Endothelial cell of umbilical vein (primary cell): Measurements from ENCODE around the gene C6orf132. TPM values are rescaled to one million over a fixed set of nuclear protein-coding genes. Genes with fewer than 3 reads are reported as not detected.

Source experiments
- BruUV-seq: library from RNA; stranded (reverse); fragments of 400-500 nt; replicated peaks from 2 replicates; lab custom pipeline; 2021; lab: Mats Ljungman, UMichigan
- CTCF ChIA-PET: fragments of 300-600, 350-600 bp; sonication (Branson Sonifier 250); formaldehyde crosslinking; loops from one replicate; lab custom pipeline; 2021; ENCODE audit warnings: antibody characterized with exemption, inconsistent platforms; lab: Charles Lee
- POLR2A ChIA-PET: fragments of 300-600, 350-600 bp; sonication (Branson Sonifier 250); formaldehyde crosslinking; loops from one replicate; lab custom pipeline; 2021; ENCODE audit warnings: antibody characterized with exemption, inconsistent platforms; lab: Charles Lee
- DNase-seq: peaks from one replicate; pipeline ENCODE4 v3.0.0-alpha.2; 2011; ENCODE audit warnings: low read depth, low spot score
- FAIRE-seq: peaks from 2 replicates; lab custom pipeline; 2011; peaks lifted over from hg19 to GRCh38; lab: Jason Lieb, UNC
- H2AFZ ChIP-seq: 2 replicates; pipeline ENCODE4 v1.6.0; 2012; ENCODE audit warnings: low read depth, low read length, control low read depth, inconsistent platforms
- H3K27ac ChIP-seq: 2 replicates; pipeline ENCODE4 v1.5.1; 2011; ENCODE audit warnings: low read depth, mild to moderate bottlenecking, control low read depth, low read length, moderate library complexity; ENCODE audit not compliant: insufficient read depth
- H3K27me3 ChIP-seq, 2 experiments: 2 replicates each; pipeline versions ENCODE4 v1.6.0 to v1.6.1; 2011; ENCODE audit warnings: low read length in 2 of 2, mixed read lengths in 1 of 2; ENCODE audit not compliant: control insufficient read depth in 2 of 2, insufficient read depth in 2 of 2
- H3K36me3 ChIP-seq, 2 experiments: 2 replicates in 1 of 2; 3 replicates in 1 of 2; pipeline ENCODE4 v1.5.1; 2011; ENCODE audit warnings: low read length in 2 of 2, mild to moderate bottlenecking in 1 of 2, moderate library complexity in 1 of 2; ENCODE audit not compliant: control insufficient read depth in 2 of 2, insufficient read depth in 2 of 2; ENCODE audit errors: extremely low read depth in 1 of 2
- H3K4me1 ChIP-seq: 3 replicates; pipeline ENCODE4 v1.5.1; 2011; ENCODE audit warnings: mild to moderate bottlenecking, low read length; ENCODE audit not compliant: control insufficient read depth, insufficient read depth; ENCODE audit errors: extremely low read depth
- H3K4me2 ChIP-seq: 2 replicates; pipeline ENCODE4 v1.6.1; 2011; ENCODE audit warnings: low read length, control low read depth, mixed read lengths; ENCODE audit not compliant: insufficient read depth
- H3K4me3 ChIP-seq, 3 experiments: fragments of 200-600 bp in 1 of 3; sonication (generic), shearing (Covaris generic) in 1 of 3; replicated peaks in 1 of 3; 2 replicates each; pipeline ENCODE4 v1.5.1; 2011 to 2016; ENCODE audit warnings: control low read depth in 3 of 3, low read length in 3 of 3, mild to moderate bottlenecking in 2 of 3, inconsistent platforms in 1 of 3, low read depth in 1 of 3, moderate library complexity in 1 of 3; ENCODE audit not compliant: insufficient read depth in 1 of 3
- H3K79me2 ChIP-seq: 2 replicates; pipeline ENCODE4 v1.6.0; 2012; ENCODE audit warnings: low read length, inconsistent platforms; ENCODE audit not compliant: control insufficient read depth, insufficient read depth
- H3K9ac ChIP-seq: replicated peaks from 2 replicates; pipeline ENCODE3; 2011; ENCODE audit warnings: low read length, control low read depth; ENCODE audit not compliant: insufficient read depth; ENCODE audit errors: extremely low read depth
- H3K9me1 ChIP-seq: replicated peaks from 3 replicates; pipeline ENCODE4 v1.6.0; 2011; ENCODE audit warnings: mild to moderate bottlenecking, low read length; ENCODE audit not compliant: control insufficient read depth, insufficient read depth; ENCODE audit errors: extremely low read depth
- H3K9me3 ChIP-seq: replicated peaks from 2 replicates; pipeline ENCODE4 v1.5.1; 2012; ENCODE audit warnings: low read length, inconsistent platforms; ENCODE audit not compliant: control insufficient read depth, insufficient read depth
- H4K20me1 ChIP-seq: replicated peaks from 2 replicates; pipeline ENCODE3; 2011; ENCODE audit warnings: mild to moderate bottlenecking, low read length; ENCODE audit not compliant: control insufficient read depth, insufficient read depth; ENCODE audit errors: extremely low read depth
- CTCF ChIP-seq, 2 donors: IDR thresholded peaks; 1 replicate in 1 of 2; 2 replicates in 1 of 2; pipeline ENCODE4 v1.5.1; 2011; ENCODE audit warnings: low read length in 2 of 2, mild to moderate bottlenecking in 2 of 2, moderate library complexity in 2 of 2, control low read depth in 1 of 2, inconsistent platforms in 1 of 2, low read depth in 1 of 2; ENCODE audit not compliant: insufficient read depth in 1 of 2; ENCODE audit errors: extremely low read depth in 1 of 2
- EZH2 ChIP-seq: IDR thresholded peaks from 2 replicates; pipeline ENCODE4 v1.6.1; 2012; ENCODE audit warnings: borderline replicate concordance, low read depth, mild to moderate bottlenecking, moderate library complexity, low read length, inconsistent platforms; ENCODE audit not compliant: severe bottlenecking
- FOS ChIP-seq: IDR thresholded peaks from 2 replicates; pipeline ENCODE4 v1.6.1; 2011; ENCODE audit warnings: mild to moderate bottlenecking, low read length, moderate library complexity, borderline replicate concordance; ENCODE audit not compliant: insufficient read depth
- GATA2 ChIP-seq: IDR thresholded peaks from 2 replicates; pipeline ENCODE4 v1.7.0; 2011; ENCODE audit warnings: low read depth, mild to moderate bottlenecking, moderate library complexity, mixed read lengths, low read length; ENCODE audit not compliant: insufficient read length, insufficient read depth
- JUN ChIP-seq: IDR thresholded peaks from 2 replicates; pipeline ENCODE4 v1.6.1; 2011; ENCODE audit warnings: borderline replicate concordance, low read depth; ENCODE audit not compliant: insufficient read length, insufficient read depth
- MAX ChIP-seq: IDR thresholded peaks from 2 replicates; pipeline ENCODE4 v1.6.1; 2011; ENCODE audit not compliant: insufficient read depth, insufficient read length
- MYC ChIP-seq: IDR thresholded peaks from one replicate; pipeline ENCODE4 v1.6.1; 2011; ENCODE audit warnings: mild to moderate bottlenecking, low read depth, low read length
- POLR2A ChIP-seq: IDR thresholded peaks from 2 replicates; pipeline ENCODE4 v1.6.1; 2012; ENCODE audit warnings: low read depth, mild to moderate bottlenecking, control low read depth, low read length
- POLR2AphosphoS5 ChIP-seq: IDR thresholded peaks from 2 replicates; pipeline ENCODE4 v1.6.1; 2012; ENCODE audit warnings: low read depth, mild to moderate bottlenecking, control low read depth, low read length, moderate library complexity; ENCODE audit not compliant: insufficient read depth
- dilution Hi-C: fragments of 300-500 bp; cut with MboI; formaldehyde crosslinking; loops from one replicate; pipeline ENCODE4 v1.15.0; 2019; ENCODE audit warnings: low sequenced_read_pairs; ENCODE audit not compliant: extremely low pct_ligation_motif_present
- intact Hi-C: fragments of 100-400 bp; cut with micrococcal nuclease; formaldehyde crosslinking; loops from one replicate; pipeline ENCODE4 v1.10.0; 2022
- polyA plus RNA-seq, 4 experiments: library from polyadenylated mRNA; depleted of rRNA in 3 of 4; stranded (reverse) in 3 of 4; unstranded in 1 of 4; fragments of >200 nt; gene quantifications; 2 replicates each; pipeline versions ENCODE4 v1.2.1 to v1.2.3, GENCODE V29; 2011 to 2012; ENCODE audit warnings: missing spikeins in 1 of 4
- total RNA-seq: library from RNA; stranded (reverse); gene quantifications from 2 replicates; pipeline ENCODE4 v1.2.3, GENCODE V29; 2021

Gene C6orf132
- total and polyA plus RNA-seq, 2 donors (not counting 3 experiments of a cell fraction or from before 2014, with no cell fraction given) = 0.15 to 0.71 TPM

GRCh38 chr6:42059743-42060142 is 82.7 kb downstream of the C6orf132 start:
- Histone ChIP-seq H3K27ac (no peak overlapping the region), H3K36me3 (peaks cover 11 to 21% of the 10 kb centered on the region in 2 experiments), H3K4me3 (no peak overlapping the region), H3K79me2 (no peaks in the 10 kb centered on the region), H3K4me1 (no peaks in the 10 kb centered on the region), H2AFZ (no peak overlapping the region), H3K4me2 (no peak overlapping the region), H3K27me3 (no peaks in the 10 kb centered on the region), H3K9me1 (no peaks in the 10 kb centered on the region), H3K9me3 (no peaks in the 10 kb centered on the region), H4K20me1 (no peaks in the 10 kb centered on the region), H3K9ac (no peak overlapping the region)
- no TSS peak for BruUV-seq
- intact Hi-C loops = no loop called here
- FAIRE-seq (no peak), DNase-seq (no peak)
- ChIA-PET POLR2A (no interaction called here), CTCF (interaction anchor here (1.8 kb wide), 1 partner anchor 9 kb away, joined by 4 read pairs; the partner anchor contains the start of gene TAF8)
- no peak for TF ChIP-seq MAX
- TF ChIP-seq FOS = no peak
- no peak for TF ChIP-seq POLR2A
- TF ChIP-seq GATA2 = no peak
- no peak for TF ChIP-seq JUN
- no peak for TF ChIP-seq POLR2AphosphoS5
- TF ChIP-seq EZH2 = no peak
- no peak for TF ChIP-seq CTCF (IDR thresholded peaks at IDR 0.05; ENCODE audit: extremely low read depth in 1 of 2, insufficient read depth in 1 of 2, low read depth in 1 of 2, low read length in 2 of 2)
- no peak for TF ChIP-seq MYC
- dilution Hi-C loops = no loop called here
